Activated effector memory CD4-positive, alpha-beta T cell treated with anti-CD3 and anti-CD28 coated beads, Interleukin-2, amount 50 U/mL, for 16 hours (primary cell): ENCODE data around the gene PCDH15.
"Not testable (repeated sequence)": the region's sequence is repeated elsewhere in the genome, so short reads cannot be mapped to it uniquely, and the experiment has no call there.

Experiments used
- DNase-seq: peaks from one replicate; pipeline ENCODE4 v3.0.0-alpha.2; 2020

PCDH15 gene

DNA sequence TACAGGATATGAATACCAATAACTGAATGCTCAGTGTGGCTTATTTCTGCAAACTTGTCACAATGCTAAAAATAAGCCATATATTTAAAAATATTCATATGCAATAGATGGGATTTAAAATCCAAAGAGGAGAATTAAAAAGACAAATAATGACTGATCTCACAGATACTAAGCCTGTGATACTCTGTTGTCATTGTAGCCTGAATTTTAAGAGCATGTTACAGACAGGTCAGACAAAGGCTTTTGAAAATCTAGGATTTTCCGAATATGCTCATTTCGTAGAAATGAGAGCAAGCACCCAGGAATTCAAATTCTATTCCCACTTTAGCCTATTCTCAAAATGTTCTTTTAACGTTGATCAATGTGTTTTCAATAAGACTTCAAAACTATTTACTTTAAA lies 269.7 kb downstream of the PCDH15 start:
- no peak for DNase-seq

DNA sequence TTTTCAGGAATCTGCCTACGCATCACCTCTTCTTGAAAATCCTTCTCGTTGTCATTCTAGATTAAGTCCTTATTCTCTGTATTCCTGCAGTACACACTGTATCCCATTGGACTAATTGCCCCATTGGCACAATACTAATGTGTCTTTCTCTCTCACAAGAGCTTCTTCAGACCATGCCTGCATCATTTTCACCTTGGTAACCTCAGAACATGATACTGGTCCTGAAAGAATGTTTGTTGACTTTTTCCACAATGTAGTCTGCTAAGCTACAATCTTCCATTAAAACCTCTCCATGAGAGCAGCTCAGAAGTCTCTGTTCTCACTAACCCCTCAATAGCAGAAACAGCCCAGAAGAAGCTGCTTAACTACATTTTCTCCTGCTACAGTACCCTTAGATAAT lies 270.7 kb downstream of the PCDH15 start:
- no peak for DNase-seq

DNA sequence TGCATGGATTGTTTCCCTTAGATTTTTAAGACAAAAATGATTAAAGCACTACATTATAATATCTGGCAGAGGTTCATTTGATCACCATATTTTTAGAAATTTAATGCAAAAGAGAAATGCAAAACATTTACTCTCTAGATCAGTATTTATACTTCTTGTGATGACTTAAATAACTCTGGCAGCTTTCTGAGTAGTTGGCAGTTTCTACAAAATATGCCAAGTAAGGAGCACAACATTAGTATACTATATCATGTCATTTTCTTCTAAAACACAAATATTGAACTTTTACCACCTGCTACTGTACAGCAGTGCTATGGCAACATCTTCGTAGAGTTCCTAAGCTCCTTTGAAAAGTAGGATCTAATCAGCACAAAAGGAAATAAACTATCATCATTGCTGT lies 275.2 kb downstream of the PCDH15 start:
- DNase-seq = no peak

DNA sequence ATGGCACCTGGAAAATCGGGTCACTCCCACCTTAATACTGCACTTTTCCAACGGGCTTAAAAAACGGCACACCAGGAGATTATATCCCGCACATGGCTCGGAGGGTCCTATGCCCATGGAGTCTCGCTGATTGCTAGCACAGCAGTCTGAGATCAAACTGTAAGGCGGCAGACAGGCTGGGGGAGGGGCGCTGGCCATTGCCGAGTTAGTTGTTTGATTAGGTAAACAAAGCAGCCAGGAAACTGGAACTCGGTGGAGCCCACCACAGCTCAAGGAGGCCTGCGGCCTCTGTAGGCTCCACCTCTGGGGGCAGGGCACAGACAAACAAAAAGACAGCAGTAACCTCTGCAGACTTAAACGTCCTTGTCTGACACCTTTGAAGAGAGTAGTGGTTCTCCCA lies 285.8 kb downstream of the PCDH15 start:
- not testable (repeated sequence) for DNase-seq

DNA sequence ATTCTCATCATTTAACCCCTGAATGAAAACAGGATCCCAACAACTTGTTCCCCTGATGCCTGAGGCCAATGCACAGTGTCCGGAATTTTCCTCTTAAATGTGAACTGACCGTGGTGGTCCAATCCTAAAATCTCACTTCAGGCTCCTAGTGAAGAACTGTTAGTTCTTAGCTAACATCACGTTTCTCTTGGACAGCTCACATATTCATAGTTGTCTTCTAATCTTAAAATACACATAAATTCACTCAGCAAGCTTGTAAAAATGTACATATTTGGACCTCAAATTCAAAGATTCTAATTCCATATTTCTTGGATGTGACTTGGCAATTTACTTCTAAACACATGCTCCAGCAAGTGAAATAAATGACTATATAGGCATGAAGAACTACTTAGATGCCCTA lies 297.2 kb downstream of the PCDH15 start:
- no peak for DNase-seq

DNA sequence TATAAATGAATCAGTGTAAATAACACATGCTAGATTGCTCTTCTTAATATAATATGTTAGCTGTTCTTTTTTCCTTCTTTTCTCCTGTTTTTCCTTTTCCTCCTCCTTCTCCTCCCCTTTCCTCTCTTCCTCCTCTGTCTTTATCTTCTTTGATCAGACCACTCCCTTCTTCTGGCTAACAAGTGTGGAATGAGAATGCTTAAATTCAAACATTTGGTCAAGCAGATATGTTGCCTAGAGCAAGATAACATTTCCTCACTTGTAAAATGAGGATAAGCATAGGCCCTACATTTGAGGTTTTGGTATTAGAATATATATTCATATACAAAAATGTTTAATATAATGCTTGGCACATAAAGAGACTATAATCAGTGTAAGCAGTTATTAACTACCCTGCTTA lies 299.1 kb downstream of the PCDH15 start:
- DNase-seq = no peak

DNA sequence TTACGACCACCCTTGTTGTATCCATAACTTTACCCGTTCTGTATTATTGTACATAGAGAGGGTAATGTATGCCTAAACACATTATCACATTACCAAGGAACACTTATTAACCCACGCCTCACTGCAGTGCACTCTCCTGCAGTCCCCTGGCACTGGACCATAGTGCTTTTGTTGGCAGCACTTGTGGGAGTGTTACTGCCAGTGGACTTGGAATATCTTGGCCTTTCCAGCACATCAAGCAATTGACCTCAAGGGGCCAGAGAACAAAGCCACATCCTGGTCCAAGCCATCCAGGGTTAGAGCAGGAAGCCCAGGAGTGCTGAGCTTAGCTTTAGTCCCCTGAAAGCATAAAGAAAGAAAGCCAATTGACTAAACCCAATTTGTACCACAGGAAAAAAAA lies 304.2 kb downstream of the PCDH15 start:
- DNase-seq = no peak

DNA sequence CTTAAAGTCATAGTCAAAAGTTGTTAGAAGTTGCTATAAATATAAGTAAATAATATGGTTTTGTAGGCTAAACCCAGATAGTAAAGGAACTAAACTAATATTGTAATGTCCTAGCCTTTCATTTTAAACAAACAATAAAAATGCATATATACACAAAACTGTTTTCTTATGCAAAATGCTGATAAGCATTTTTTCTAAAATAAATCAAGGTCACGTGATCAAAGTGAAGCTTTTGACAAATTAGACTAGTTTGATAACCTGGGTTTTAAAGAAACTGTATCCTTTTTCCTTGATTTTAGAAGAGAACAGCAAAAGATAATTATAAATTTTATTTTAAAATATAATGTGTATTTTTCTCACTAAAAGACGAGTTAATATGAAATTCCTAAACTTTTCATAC lies 313.3 kb downstream of the PCDH15 start:
- DNase-seq = no peak

DNA sequence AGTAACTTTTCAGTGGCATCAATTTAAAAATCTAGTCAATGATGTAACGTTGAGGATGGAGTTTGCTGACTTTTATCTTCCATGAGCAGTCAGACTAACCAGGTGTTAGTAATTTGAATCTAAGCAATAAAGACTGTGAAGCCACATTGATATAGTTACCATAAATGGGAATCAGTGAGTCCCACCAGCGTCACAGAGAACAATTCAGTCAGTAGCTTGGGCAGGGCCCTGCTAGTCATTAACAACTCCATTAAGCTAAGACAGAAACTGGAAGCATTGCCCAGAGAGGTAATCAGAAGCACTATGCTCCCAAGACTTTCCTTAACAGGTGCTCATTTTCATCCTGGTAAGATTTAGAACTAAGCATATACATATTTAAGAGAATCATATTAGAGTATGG lies 315.1 kb downstream of the PCDH15 start:
- no peak for DNase-seq

DNA sequence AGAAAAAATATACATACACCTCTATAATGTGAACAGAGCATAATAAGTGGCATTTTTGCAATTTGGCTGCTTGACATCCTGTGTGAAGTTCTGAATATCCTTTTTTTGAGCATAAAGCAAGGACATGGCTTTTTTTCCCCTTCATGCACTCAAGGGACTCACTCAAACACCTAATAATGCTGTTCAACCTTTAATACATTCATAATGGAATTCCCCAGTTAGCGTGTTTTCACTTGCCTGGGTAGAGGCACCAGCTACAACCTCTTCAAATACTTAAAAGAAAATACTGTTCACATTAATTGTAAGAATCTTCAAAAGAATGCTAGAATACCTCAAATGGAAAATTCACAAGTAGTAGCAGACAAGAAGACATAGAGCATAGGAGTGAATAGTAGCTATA lies 316.8 kb downstream of the PCDH15 start:
- DNase-seq = no peak

DNA sequence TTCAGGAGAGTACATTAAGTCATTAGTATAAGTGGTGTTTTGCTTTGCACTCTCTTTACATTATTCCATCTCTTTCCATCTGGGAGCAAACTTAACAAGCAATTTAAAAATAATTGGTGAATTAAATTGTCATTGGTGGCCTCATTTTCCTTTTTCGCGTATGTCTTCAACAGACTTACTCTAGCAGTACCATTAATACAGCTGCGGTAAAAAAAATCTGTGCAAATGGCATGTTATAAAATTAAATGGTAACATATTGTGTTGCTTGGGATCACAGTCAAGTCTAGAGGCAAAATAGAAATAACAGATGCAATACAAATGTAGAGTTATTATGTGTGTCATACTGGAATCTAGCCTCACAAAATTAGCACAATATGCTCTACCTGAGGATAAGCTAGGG lies 322.4 kb downstream of the PCDH15 start:
- DNase-seq = no peak

DNA sequence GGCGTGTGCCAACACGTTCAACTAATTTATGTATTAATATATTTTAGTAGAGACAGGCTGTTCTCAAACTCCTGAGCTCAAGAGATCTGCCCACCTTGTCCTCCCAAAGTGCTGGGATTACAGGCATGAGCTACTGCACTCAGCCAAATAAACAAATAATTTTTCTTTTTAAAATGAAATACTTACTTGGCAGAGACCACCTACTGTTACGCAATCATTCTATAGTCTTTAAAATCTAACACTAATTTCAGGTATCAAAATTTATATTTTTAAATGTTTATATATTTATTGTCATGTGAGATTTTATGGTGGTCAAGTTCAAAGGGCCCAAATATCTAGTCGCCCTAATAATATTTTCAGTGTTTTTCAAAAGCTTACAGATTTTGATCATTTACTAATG lies 323.3 kb downstream of the PCDH15 start:
- no peak for DNase-seq

DNA sequence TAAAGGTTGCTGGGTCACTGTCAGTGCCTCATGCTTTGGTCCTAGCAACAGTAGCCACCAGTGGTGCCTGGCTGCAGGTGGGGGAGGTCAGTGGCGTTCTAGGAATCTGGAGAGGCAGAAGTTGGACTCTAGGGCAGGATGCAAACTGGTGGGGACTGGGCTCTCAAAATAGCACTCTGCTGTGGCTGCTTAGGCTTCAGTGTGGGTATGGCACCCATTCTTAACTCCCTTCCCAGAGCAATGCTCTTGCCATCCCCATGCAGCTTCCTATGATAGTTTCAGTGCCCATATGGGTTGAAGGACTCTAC lies 330.8 kb downstream of the PCDH15 start:
- no peak for DNase-seq

DNA sequence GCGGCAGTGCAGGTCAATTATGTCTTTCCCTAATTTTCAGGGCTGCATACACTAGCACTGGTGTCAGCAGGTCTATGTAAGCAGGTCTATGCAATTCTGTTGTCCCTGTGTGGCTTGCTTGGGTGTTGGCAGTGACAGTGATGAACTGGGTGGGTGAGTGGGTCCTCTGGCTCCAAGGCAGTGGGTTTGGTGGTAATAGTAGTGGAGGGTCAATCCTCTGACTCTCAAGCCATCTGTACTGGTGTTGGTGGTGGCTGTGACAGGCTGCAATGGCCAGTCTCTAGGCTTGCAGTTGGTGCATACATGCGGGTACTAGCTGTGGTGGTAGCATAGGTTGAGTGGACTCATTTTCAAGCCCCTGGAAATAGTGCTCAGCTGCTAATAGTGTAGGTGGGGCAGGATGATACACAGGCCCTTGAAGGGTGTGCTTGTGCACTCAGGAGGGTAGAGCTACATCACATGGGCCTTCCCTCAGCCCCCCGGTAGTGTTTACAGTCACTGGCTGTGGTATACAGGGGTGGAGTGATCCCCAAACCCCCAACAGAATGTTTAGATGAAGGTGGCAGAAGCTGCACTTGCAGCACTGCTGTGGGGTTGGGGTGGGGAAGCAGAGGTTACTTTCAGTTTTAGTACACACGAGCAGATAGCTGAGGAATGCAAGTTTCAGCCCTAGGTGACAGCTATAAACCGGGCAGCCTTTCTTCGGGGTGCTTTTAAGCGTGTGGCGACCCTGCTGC lies 331.3 kb downstream of the PCDH15 start:
- no peak for DNase-seq

DNA sequence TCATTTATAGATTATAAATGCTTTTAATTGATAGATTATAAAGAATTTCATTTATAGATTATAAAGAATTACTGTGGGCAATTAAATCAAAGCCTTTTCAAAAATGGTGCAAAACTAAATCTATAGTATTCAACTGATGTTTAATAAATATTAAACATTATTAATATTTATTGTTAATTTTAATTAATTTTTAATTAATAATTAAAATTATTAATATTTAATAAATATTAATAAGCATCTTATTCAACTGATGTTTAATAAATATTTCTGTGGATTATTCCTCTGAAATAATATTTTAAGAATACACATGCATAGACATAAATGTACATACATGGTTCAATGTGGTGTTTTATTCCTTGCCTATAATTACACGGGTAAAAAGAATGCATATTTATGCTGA lies 346.8 kb downstream of the PCDH15 start:
- DNase-seq = no peak

DNA sequence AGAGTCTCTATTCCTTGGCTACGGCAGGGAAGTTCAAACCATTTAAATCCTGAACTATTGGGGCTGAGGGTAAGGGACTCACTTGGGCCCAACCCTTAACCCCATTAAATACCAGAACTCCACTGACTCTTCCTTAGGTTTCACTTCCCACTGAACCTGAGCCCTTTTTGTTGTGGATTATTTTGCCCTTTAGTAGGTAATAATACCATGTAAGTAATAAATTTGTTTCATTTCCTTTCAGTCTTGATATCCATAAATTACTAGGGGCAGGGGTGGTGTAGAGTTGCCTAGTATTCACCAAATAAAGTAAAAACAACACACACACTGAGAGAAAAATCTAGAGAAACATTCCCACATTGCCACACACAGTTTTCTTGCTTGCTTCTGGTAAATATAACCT lies 352.0 kb downstream of the PCDH15 start:
- no peak for DNase-seq

DNA sequence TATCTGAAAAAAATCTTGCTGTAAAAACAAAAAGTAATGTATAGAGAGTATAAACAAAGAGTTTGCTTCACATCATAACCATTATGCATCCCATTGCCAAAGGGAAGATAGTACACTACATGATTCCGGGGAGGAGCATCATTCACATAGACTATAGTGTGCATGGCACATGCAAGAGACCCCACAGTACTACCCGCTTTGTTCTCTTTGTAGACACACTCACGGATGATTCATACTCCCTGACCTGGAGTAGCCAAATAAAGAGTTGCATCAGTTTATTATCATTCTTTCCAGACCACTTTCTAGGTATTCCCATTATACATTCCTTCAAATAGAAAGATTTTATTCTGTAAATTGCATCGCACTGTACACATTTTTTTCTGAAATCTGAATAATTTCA lies 356.9 kb downstream of the PCDH15 start:
- no peak for DNase-seq

DNA sequence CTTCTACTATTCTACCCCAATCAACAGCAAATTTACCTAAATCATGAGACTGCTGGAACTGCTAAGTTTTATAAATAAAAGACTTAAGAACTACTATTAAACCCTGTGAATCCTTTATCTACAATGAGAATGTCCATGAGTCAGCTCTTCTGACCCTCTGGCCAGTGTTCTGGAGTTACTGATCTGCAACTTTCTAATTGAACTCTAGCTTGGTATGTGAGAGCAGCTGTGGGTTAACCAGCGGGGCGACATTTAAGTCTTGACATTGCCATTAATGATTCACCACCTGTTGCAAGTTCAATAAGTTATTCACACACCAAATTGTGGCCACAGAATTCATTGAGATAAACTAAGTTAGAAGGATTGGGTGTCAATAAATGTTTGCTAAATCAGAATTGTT lies 359.8 kb downstream of the PCDH15 start:
- no peak for DNase-seq

DNA sequence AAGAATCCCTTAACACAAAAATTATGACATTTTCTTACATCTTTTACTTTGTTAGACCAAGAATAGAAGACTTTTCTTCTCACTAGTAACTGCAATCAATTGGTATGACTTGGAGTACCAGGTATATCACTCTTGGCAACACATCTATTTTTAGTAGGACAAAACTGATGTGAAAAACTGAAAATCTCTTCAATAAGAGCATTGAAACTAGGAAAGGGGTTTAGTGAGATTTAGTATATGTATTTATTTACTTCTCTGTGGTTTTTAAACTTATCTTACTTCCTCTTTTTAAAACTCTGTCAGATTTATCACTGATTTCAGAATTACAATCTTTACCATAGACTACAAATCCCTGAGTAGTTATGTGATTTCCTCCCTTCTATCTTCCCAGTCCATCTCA lies 366.2 kb downstream of the PCDH15 start:
- DNase-seq = no peak

DNA sequence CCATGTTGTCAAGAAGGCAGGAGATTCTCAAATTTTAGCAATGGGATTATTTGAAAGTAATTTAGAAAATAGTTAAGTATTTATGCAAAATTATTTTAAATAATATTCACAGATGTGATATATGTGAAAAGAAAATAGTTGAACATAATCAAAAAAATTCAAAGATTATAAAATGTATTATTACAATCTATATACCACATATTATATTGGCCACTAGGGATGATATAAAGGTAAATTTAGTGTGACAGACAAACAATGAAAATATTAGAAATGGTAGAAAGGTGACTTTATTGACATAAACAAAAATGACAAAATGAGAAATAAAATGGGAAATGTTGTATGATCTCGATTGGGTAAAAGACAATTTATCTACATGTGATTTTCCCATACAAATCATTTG lies 385.5 kb downstream of the PCDH15 start:
- no peak for DNase-seq

DNA sequence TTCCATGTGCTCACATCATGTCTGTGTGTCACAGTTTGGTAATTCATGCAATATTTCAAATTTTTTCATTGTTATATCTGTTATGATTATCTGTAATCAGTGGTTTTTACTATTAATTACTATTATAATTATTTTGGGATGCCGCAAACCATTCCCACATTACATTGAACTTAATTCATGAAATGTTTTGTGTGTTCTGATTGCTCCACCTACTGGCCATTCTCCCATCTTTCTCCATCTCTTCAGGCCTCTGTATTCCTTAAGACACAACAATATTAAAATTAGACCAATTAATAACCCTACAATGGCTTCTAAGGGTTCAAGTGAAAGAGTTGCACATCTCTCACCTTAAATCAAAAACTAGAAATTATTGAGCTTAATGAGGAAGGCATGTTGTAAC lies 398.5 kb downstream of the PCDH15 start:
- DNase-seq = no peak

DNA sequence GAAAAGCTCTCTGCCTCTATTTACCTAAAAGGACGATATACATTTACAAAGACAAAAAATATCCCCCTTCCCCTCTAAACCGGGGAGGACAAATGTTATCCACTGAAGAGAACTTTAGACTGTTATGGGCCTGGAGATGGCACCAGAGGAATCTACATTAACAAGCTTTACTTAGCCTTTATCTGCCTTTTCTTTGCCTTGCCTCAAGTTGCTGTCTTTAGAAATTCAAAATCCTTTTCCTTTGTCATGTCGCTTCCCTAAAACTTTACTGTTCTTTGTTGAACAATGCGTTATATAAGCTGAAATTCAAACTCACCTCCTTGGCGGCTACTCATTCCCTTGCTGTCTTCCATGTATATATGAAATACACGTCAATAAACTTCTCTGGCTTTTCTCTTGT lies 405.0 kb downstream of the PCDH15 start:
- no peak for DNase-seq

DNA sequence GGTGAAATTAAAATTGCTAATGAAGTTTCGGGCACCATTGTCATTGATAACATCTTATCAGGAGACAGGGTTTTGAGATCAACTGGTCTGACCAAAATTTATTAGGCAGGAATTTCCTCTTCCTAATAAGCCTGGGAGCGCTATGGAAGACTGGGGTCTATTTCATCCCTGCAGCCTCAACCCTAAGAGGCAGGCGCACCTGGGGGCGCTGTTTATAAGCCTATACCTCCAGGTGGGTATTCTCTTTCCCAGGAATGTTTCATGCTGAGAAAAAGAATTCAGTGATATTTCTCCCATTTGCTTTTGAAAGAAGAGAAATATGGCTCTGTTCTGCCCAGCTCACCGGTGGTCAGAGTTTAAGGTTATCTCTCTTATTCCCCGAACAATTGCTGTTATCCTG lies 406.4 kb downstream of the PCDH15 start:
- not testable (repeated sequence) for DNase-seq

DNA sequence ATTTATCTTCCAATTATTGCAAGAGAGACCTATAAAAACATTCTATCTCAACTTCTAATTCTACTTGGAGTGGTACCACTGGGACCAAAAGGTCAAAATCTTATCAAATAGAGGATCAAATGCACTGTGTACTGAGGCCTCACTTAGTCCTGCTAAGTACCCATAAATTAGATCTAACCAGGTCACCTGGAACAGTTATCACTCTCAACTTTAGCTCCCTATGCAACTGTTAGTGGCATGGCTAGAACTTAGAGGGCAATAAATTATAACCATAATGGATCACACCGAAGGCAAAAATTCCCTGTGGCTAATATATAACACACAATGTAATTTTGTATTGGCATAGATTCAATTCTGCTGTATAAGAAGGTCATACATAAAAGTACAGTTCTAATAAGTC lies 428.9 kb downstream of the PCDH15 start:
- DNase-seq = no peak

DNA sequence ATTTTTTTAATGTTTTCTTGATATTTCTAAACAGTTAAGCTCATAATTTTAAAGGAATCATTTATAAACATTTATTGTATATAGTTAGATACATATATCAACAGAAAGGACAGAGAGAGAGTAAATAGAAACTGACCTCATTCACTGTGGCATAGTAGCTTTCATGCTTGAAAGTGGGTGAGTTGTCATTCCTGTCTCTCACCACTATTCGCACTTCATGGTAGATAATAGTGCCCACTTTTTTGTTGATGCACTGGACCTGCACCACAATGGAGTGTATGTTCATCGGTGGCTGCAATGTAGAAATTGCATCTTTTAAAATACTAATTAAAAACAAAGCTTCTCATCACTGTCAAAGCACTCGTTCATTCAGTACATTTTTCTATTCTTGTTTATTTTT lies 432.0 kb downstream of the PCDH15 start:
- DNase-seq = no peak

DNA sequence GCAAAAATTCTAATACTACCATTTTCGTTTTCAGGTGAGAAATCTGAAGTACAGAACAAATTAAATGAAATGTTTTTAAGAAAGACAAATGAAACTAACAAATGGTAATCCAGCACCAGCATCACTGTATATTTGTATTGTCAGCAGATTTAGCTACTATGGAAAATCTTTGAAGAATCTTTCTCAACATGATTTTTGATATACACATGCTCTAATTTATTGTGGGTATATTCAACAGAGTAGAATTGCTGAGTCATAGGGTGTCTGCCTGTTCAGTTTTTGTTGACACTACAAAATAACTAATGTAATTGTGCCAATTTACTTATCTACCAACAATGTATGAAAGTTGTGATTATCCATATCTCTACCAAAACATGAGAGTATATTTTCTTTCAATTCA lies 437.6 kb downstream of the PCDH15 start:
- DNase-seq = no peak
